C4-2B (cell line): ENCODE measurements around the gene SMIM35.

ENCODE experiments used
- CTCF ChIP-seq: fragments of 450-650 bp; conservative IDR thresholded peaks from 2 replicates; pipeline ENCODE4 v1.5.1; 2017; ENCODE audit warnings: mild to moderate bottlenecking
- ZFX ChIP-seq: fragments of 450-650 bp; IDR thresholded peaks from 2 replicates; pipeline ENCODE4 v1.6.1; 2017

- no peak for TF ChIP-seq CTCF
- TF ChIP-seq ZFX = no peak
Observed at GRCh38 chr11:118111744-118112035, 24.9 kb upstream of the SMIM35 start.
